Neural progenitor cell (in vitro differentiated cells): Measurements from ENCODE around the gene TRIM34. TPM values are rescaled to one million over a fixed set of nuclear protein-coding genes. Genes with fewer than 3 reads are reported as not detected.
"Not testable (repeated sequence)": the region's sequence is repeated elsewhere in the genome, so short reads cannot be mapped to it uniquely, and the experiment has no call there.

Experiments used
- DNase-seq: peaks from one replicate; pipeline ENCODE4 v3.0.0-alpha.2; 2016; ENCODE audit warnings: low spot score
- H2AFZ ChIP-seq: fragments of 200-600 bp; sonication (generic); replicated peaks from 2 replicates; pipeline ENCODE4 v1.6.1; 2016; ENCODE audit warnings: antibody characterized with exemption
- H3F3A ChIP-seq: fragments of 200-600 bp; sonication (generic); 2 replicates; pipeline ENCODE4 v1.6.1; 2016; ENCODE audit warnings: antibody characterized with exemption, low read depth
- H3K27ac ChIP-seq: fragments of 200-600 bp; sonication (generic); 2 replicates; pipeline ENCODE4 v1.5.1; 2016; ENCODE audit warnings: mild to moderate bottlenecking
- H3K27me3 ChIP-seq: fragments of 200-600 bp; sonication (generic); 2 replicates; pipeline ENCODE4 v1.6.1; 2016; ENCODE audit warnings: mild to moderate bottlenecking, moderate library complexity
- H3K36me3 ChIP-seq: fragments of 200-600 bp; sonication (generic); 2 replicates; pipeline ENCODE4 v1.5.1; 2016
- H3K4me1 ChIP-seq: fragments of 200-600 bp; sonication (generic); 2 replicates; pipeline ENCODE4 v1.6.1; 2016; ENCODE audit warnings: mixed run types
- H3K4me2 ChIP-seq: fragments of 200-600 bp; sonication (generic); 2 replicates; pipeline ENCODE4 v1.6.1; 2016
- H3K4me3 ChIP-seq: fragments of 200-600 bp; sonication (generic); 2 replicates; pipeline ENCODE4 v1.5.1; 2016
- H3K79me2 ChIP-seq: fragments of 200-600 bp; sonication (generic); 2 replicates; pipeline ENCODE4 v1.6.1; 2016; ENCODE audit warnings: low read depth
- H3K9ac ChIP-seq: fragments of 200-600 bp; sonication (generic); 2 replicates; pipeline ENCODE4 v1.6.1; 2016
- H3K9me3 ChIP-seq: fragments of 200-600 bp; sonication (generic); 2 replicates; pipeline ENCODE4 v1.5.1; 2016; ENCODE audit warnings: low read depth
- H4K20me1 ChIP-seq: fragments of 200-600 bp; sonication (generic); 2 replicates; pipeline ENCODE4 v1.6.1; 2016; ENCODE audit warnings: low read depth
- H3K27ac Mint-ChIP-seq: 3 replicates; pipeline ENCODE4 v1.8.0; 2021; ENCODE audit warnings: mixed read lengths
- H3K27me3 Mint-ChIP-seq: 2 replicates; pipeline ENCODE4 v1.8.0; 2022; ENCODE audit warnings: low read depth, mild to moderate bottlenecking, inconsistent platforms, moderate library complexity, mixed read lengths; ENCODE audit not compliant: insufficient read depth
- H3K36me3 Mint-ChIP-seq: 3 replicates; pipeline ENCODE4 v1.8.0; 2021; ENCODE audit warnings: mixed read lengths
- H3K4me1 Mint-ChIP-seq: 3 replicates; pipeline ENCODE4 v1.8.0; 2021; ENCODE audit warnings: mixed read lengths
- H3K4me3 Mint-ChIP-seq: 3 replicates; pipeline ENCODE4 v1.8.0; 2021; ENCODE audit warnings: mild to moderate bottlenecking, moderate library complexity, mixed read lengths
- H3K9me3 Mint-ChIP-seq: 3 replicates; pipeline ENCODE4 v1.8.0; 2020; ENCODE audit warnings: mixed read lengths
- CTCF ChIP-seq: fragments of 200-600 bp; sonication (generic); IDR thresholded peaks from 2 replicates; pipeline ENCODE4 v1.5.1; 2017; ENCODE audit warnings: antibody characterized with exemption, mild to moderate bottlenecking
- EZH2 ChIP-seq: fragments of 200-600 bp; sonication (generic); IDR thresholded peaks from 2 replicates; pipeline ENCODE4 v1.6.1; 2017; ENCODE audit warnings: antibody characterized with exemption, mild to moderate bottlenecking, moderate library complexity
- EZH2phosphoT487 ChIP-seq: fragments of 200-600 bp; sonication (generic); IDR thresholded peaks from 2 replicates; pipeline ENCODE4 v1.6.1; 2017; ENCODE audit warnings: antibody characterized with exemption
- total RNA-seq: library from RNA; depleted of rRNA; stranded (reverse); fragments of >200 nt; gene quantifications from 2 replicates; pipeline ENCODE4 v1.2.3, GENCODE V29; 2015; ENCODE audit warnings: low replicate concordance

The TRIM34 gene
- total RNA-seq, 1 donor from 2014 or later: 4.5 TPM

- H3K27me3 Mint-ChIP-seq: no peaks in the 10 kb centered on the region
- H3K9ac ChIP-seq: no peak within 1 kb of the TSS
- no peak within 1 kb of the TSS for H3K4me2 ChIP-seq
- H3F3A ChIP-seq: no peaks in the 10 kb centered on the region
- no peak within 1 kb of the TSS for H3K4me3 ChIP-seq
- no peak for TF ChIP-seq EZH2phosphoT487
- no peak for TF ChIP-seq CTCF
- H3K79me2 ChIP-seq: no peaks in the 10 kb centered on the region
- H2AFZ ChIP-seq: no peak within 1 kb of the TSS
- H3K27ac ChIP-seq: no peak within 1 kb of the TSS
- no peaks in the 10 kb centered on the region for H4K20me1 ChIP-seq
- no peaks in the 10 kb centered on the region for H3K4me1 ChIP-seq
- no peaks in the 10 kb centered on the region for H3K4me1 Mint-ChIP-seq
- no peak within 1 kb of the TSS for H3K4me3 Mint-ChIP-seq
- no peaks in the 10 kb centered on the region for H3K36me3 ChIP-seq
- no peaks in the 10 kb centered on the region for H3K9me3 Mint-ChIP-seq
- no peak within 1 kb of the TSS for H3K27ac Mint-ChIP-seq
- no peaks in the 10 kb centered on the region for H3K9me3 ChIP-seq
- H3K36me3 Mint-ChIP-seq: no peaks in the 10 kb centered on the region
- H3K27me3 ChIP-seq: no peaks in the 10 kb centered on the region
- DNase-seq: no peak
These were observed 44.2 kb upstream of the TRIM34 start, which contains the start of gene OR52B6 for GRCh38 chr11:5580577-5580976. OR52B6 (plus strand) TSS chr11:5580877; CDS start chr11:5580877, 0 bp downstream.

GRCh38 chr11:5581014-5581413 is 43.8 kb upstream of the TRIM34 start:
- Histone ChIP-seq H4K20me1 (no peaks in the 10 kb centered on the region), H3K4me3 (no peak overlapping the region), H3K4me2 (no peak overlapping the region), H3F3A (no peaks in the 10 kb centered on the region), H2AFZ (no peak overlapping the region), H3K4me1 (no peaks in the 10 kb centered on the region), H3K9me3 (no peaks in the 10 kb centered on the region), H3K36me3 (no peaks in the 10 kb centered on the region), H3K27me3 (no peaks in the 10 kb centered on the region), H3K79me2 (no peaks in the 10 kb centered on the region), H3K27ac (no peak overlapping the region), H3K9ac (no peak overlapping the region)
- H3K36me3 Mint-ChIP-seq: no peaks in the 10 kb centered on the region
- no peak overlapping the region for H3K4me3 Mint-ChIP-seq
- no peaks in the 10 kb centered on the region for H3K9me3 Mint-ChIP-seq
- no peaks in the 10 kb centered on the region for H3K27me3 Mint-ChIP-seq
- H3K27ac Mint-ChIP-seq: no peak overlapping the region
- no peak for TF ChIP-seq CTCF
- no peak for TF ChIP-seq EZH2phosphoT487
- no peak for TF ChIP-seq EZH2
- no peak for DNase-seq
- no peaks in the 10 kb centered on the region for H3K4me1 Mint-ChIP-seq

GRCh38 chr11:5584458-5584857 is 40.3 kb upstream of the TRIM34 start:
- H3F3A ChIP-seq, H3K4me2 ChIP-seq, H3K27ac Mint-ChIP-seq, H4K20me1 ChIP-seq, H3K9me3 Mint-ChIP-seq, H3K79me2 ChIP-seq, H3K4me3 Mint-ChIP-seq, DNase-seq, H3K9ac ChIP-seq, H2AFZ ChIP-seq, H3K27me3 ChIP-seq, H3K36me3 ChIP-seq, H3K27ac ChIP-seq, H3K4me1 Mint-ChIP-seq, H3K27me3 Mint-ChIP-seq, H3K4me3 ChIP-seq, H3K9me3 ChIP-seq, H3K4me1 ChIP-seq, H3K36me3 Mint-ChIP-seq: not testable (repeated sequence)

- not testable (repeated sequence) for H3K4me3 ChIP-seq, H3K9me3 ChIP-seq, H3K4me1 ChIP-seq, H4K20me1 ChIP-seq, H3K79me2 ChIP-seq, DNase-seq, H3K4me1 Mint-ChIP-seq, H2AFZ ChIP-seq, H3K27ac Mint-ChIP-seq, H3K36me3 ChIP-seq, H3K27ac ChIP-seq, H3K27me3 Mint-ChIP-seq, H3F3A ChIP-seq, H3K4me2 ChIP-seq, H3K27me3 ChIP-seq, H3K36me3 Mint-ChIP-seq, H3K9ac ChIP-seq, H3K9me3 Mint-ChIP-seq, H3K4me3 Mint-ChIP-seq
These were observed 34.9 kb upstream of the TRIM34 start for GRCh38 chr11:5589906-5590305.
